ENCODE results near the gene ID2.
A peak's percentile ranks its signal among the peaks of the same experiment; 100 is the strongest.

Gene ID2

GRCh38 chr2:8661235-8661634 is 20.6 kb upstream of the ID2 start:
- no peak overlapping the region for H3K4me3 ChIP-seq (ENCODE audit: low read length)
- TF ChIP-seq CTCF (conservative IDR thresholded peaks at IDR 0.05; ENCODE audit: low read depth, low read length): no peak
- no peak for DNase-seq (ENCODE audit: low read depth)

- TF ChIP-seq CTCF (conservative IDR thresholded peaks at IDR 0.05; ENCODE audit: low read depth, low read length): no peak
- no peak for DNase-seq (ENCODE audit: low read depth)
- no peak overlapping the region for H3K4me3 ChIP-seq (ENCODE audit: low read length)
Measured at GRCh38 chr2:8661736-8662135, 20.1 kb upstream of the ID2 start.

GRCh38 chr2:8662239-8662879 is 19.5 kb upstream of the ID2 start:
- peak; percentile 27 for TF ChIP-seq CTCF (conservative IDR thresholded peaks at IDR 0.05; ENCODE audit: low read depth, low read length)
- H3K4me3 ChIP-seq (ENCODE audit: low read length): no peak overlapping the region
- DNase-seq (ENCODE audit: low read depth): no peak

GRCh38 chr2:8663997-8664396 is 17.9 kb upstream of the ID2 start:
- DNase-seq (ENCODE audit: low read depth): no peak
- no peak overlapping the region for H3K4me3 ChIP-seq (ENCODE audit: low read length)
- no peak for TF ChIP-seq CTCF (conservative IDR thresholded peaks at IDR 0.05; ENCODE audit: low read depth, low read length)

- no peak overlapping the region for H3K4me3 ChIP-seq (ENCODE audit: low read length)
- DNase-seq (ENCODE audit: low read depth): no peak
- TF ChIP-seq CTCF (conservative IDR thresholded peaks at IDR 0.05; ENCODE audit: low read depth, low read length): no peak
Measured at GRCh38 chr2:8666581-8666980, 15.3 kb upstream of the ID2 start.

GRCh38 chr2:8667896-8668512 is 13.9 kb upstream of the ID2 start:
- DNase-seq (ENCODE audit: low read depth): no peak
- no peak for TF ChIP-seq CTCF (conservative IDR thresholded peaks at IDR 0.05; ENCODE audit: low read depth, low read length)
- H3K4me3 ChIP-seq (ENCODE audit: low read length): no peak overlapping the region

- no peak for TF ChIP-seq CTCF (conservative IDR thresholded peaks at IDR 0.05; ENCODE audit: low read depth, low read length)
- DNase-seq (ENCODE audit: low read depth): no peak
- no peak overlapping the region for H3K4me3 ChIP-seq (ENCODE audit: low read length)
Measured at GRCh38 chr2:8669157-8669817, 12.6 kb upstream of the ID2 start.

Measured in retinal pigment epithelial cell (primary cell).